Activated CD4-positive, alpha-beta T cell treated with anti-CD3 and anti-CD28 coated beads, Interleukin-2, amount 50 U/mL, for 24 hours (primary cell): Measurements from ENCODE around the gene OR10X1.

Experiments used
- DNase-seq, 2 donors: peaks; one replicate each; pipeline ENCODE4 v3.0.0-alpha.2; 2020; ENCODE audit warnings: low read depth in 1 of 2, low spot score in 1 of 2

Gene OR10X1

GRCh38 chr1:158579733-158580132 lies at the start of gene OR10X1:
OR10X1 (minus strand) TSS chr1:158579899; CDS start chr1:158579899, 0 bp downstream.
- no peak for DNase-seq

- DNase-seq = no peak
Observed at GRCh38 chr1:158613764-158614163, 34.1 kb upstream of the OR10X1 start.

- DNase-seq = no peak
Observed at GRCh38 chr1:158611916-158612315, 32.2 kb upstream of the OR10X1 start.

GRCh38 chr1:158607296-158607695 lies 27.6 kb upstream of the OR10X1 start:
- no peak for DNase-seq

GRCh38 chr1:158604968-158605367 lies 25.3 kb upstream of the OR10X1 start, which contains the start of gene OR10Z1:
OR10Z1 (plus strand) TSS chr1:158605268; CDS start chr1:158606439, 1,171 bp downstream.
- no peak for DNase-seq

- no peak for DNase-seq
Observed at GRCh38 chr1:158600735-158601134, 21.0 kb upstream of the OR10X1 start.

GRCh38 chr1:158586942-158587341 lies 7.2 kb upstream of the OR10X1 start:
- no peak for DNase-seq

- DNase-seq = no peak
Observed at GRCh38 chr1:158583962-158584361, 4.3 kb upstream of the OR10X1 start.

GRCh38 chr1:158577561-158577960 lies 2.1 kb downstream of the OR10X1 start:
- no peak for DNase-seq

GRCh38 chr1:158572226-158572625 lies 7.5 kb downstream of the OR10X1 start:
- DNase-seq = no peak

- DNase-seq = no peak
Observed at GRCh38 chr1:158570480-158570879, 9.2 kb downstream of the OR10X1 start, which contains the start of gene OR6P1. OR6P1 (minus strand) TSS chr1:158570580; CDS start chr1:158563604, 6,976 bp downstream.

- DNase-seq = no peak
Observed at GRCh38 chr1:158564608-158565007, 15.1 kb downstream of the OR10X1 start.

GRCh38 chr1:158563853-158564252 lies 15.8 kb downstream of the OR10X1 start:
- no peak for DNase-seq

GRCh38 chr1:158559696-158560095 lies 20.0 kb downstream of the OR10X1 start:
- no peak for DNase-seq

GRCh38 chr1:158554352-158554751 lies 25.3 kb downstream of the OR10X1 start, which contains the start of gene OR6Y1:
OR6Y1 (minus strand) TSS chr1:158554405; CDS start chr1:158548105, 6,300 bp downstream.
- no peak for DNase-seq

- DNase-seq = no peak
Observed at GRCh38 chr1:158552296-158552695, 27.4 kb downstream of the OR10X1 start.

GRCh38 chr1:158547533-158547932 lies 32.2 kb downstream of the OR10X1 start:
- DNase-seq = no peak

- no peak for DNase-seq
Observed at GRCh38 chr1:158537609-158538008, 42.1 kb downstream of the OR10X1 start.

- no peak for DNase-seq
Observed at GRCh38 chr1:158534496-158534895, 45.2 kb downstream of the OR10X1 start.
